HuH-7.5 (cell line): ENCODE measurements around the gene HOXB9.
A peak's percentile ranks its signal among the peaks of the same experiment; 100 is the strongest.

ENCODE experiments used
- DNase-seq: peaks from one replicate; pipeline ENCODE4 v3.0.0; 2011; ENCODE audit warnings: low spot score

The HOXB9 gene

DNA sequence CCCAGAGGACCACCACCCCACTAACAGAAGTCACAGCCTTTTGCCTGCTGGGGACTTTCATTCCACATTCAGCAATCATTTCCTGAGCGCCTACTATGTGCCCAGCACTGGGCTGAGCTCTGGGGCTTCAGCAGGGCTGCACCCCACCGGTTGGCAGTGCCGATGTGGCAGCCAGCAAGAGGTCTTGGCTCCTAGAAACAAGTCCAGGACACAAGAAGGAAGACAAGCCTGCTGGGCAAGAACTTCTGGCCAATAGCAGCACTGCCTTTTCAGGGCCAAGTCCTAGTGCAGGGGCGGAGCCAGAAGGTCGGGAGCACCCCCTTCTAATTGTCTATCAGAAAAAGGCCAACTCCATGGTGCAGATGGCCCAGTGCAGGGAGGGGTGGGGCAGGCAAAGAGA, 13.0 kb upstream of the HOXB9 start:
- DNase-seq: no peak

DNA sequence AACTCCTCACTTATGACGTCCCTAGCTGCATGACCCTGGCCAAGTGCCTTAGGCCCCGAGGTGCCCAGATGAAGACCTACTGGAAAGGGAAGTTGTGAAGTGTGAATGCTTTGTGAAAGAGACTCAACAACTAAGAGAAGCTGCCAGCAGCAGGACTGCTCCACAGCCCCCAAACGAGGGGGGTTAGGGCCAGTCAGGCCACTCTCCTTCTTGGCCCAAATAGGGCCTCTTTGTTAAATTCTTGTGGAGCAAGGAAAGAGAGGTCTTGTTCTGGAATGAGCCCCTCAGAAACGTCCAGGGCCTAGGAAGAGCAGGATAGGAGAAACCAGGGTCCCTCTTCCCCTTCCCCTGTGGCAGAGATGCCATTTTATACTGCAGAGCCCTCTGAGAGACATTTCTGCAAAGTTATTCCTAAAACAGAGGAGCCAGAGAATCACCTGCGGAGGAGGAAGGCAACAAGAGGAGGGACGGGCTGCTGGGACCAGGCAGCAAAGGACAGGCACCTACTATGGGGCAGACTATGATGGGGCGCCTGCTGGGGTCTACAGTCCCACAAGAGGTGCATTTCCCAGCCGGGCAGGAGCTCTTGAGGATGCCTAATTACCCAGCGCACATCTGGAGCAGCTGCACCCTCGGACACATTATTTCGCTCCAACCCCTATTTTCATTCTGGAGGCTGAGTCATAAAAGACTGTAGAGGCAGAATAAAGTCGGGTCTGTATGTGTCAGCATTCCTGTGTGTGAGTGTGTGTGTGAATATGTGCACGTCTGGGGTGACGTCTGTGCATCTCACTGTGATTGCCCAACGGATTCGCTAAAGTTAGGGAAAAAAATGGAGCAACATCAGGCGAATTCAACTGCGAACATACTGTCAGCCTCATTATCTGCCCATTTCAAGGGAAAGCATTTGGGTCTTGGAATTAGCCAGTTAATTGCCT, 11.4 kb upstream of the HOXB9 start:
- no peak for DNase-seq

DNA sequence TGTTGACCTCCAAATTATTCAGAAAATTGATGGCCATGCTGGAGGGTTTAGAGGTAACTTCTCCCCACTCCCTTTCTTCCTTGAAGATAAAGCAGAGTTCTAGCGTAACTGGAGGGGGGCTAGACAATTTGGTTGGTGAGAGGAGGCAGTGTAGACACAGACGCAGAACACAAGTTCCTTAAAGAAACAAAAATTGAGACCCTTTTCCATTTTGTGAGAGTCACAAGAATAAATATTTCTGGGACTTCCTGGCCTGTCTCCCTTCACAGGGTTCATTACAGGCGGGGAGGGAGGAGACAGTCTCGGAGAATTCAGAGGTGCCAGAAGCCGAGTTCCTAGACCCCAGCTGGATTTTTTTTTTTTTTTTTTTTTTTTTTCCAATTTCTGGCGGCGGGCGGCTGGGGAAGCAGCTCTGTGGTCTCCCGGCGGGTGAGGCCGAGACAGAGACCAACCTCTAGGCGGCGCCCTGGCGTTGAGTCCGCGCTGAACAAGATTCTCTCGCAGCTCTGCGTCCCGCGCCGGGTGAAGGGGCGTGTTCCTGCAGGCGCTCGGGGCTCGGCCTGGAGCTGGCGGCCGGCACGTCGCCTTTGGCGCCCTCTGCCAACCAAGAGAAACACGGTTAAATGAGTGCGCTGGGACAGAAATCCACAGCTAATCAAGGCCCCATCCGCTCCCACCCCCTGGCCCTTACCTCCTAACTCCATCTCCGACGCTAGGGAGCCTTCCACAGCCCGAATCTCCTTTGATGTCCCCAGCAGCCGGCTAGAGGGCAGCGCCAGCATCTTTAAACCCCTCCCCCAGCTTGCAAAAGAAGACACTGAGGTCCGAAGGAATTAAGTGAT, 10.2 kb upstream of the HOXB9 start:
- peak; percentile 91 for DNase-seq

DNA sequence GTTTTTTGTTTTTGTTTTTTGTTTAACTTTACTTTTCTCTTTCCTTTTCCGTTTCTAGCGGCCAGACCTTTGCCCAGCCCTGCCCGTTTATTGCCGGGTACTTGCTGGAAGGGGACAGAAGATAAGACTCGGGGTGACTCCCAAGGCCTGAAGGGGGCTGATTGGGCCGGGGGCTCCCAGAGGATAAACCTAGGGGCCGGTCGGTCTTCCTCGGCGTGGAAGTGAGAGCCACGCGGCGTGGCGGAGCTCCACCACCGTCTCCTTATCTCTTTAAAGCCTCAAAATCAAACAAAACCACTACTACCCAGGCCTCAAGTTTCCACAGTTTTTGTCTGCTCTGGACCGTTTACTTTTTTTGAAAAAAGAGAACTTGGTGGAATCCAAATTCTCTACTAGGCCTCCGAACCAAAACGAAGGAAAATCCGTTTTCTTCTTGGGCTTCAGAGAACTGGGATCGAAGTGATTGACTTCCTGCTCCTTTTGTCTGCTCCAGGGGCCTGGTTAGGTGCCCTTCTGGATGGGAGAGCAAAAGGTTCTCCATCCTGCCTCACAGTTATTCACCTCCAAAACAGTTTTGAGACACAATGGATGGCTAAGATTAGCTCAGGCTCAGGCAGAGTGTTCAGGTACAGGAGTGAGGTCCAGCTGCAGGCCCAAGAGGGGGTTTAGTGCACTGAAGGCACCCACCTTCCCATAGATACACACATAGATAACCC, 8.5 kb upstream of the HOXB9 start:
- DNase-seq: no peak

DNA sequence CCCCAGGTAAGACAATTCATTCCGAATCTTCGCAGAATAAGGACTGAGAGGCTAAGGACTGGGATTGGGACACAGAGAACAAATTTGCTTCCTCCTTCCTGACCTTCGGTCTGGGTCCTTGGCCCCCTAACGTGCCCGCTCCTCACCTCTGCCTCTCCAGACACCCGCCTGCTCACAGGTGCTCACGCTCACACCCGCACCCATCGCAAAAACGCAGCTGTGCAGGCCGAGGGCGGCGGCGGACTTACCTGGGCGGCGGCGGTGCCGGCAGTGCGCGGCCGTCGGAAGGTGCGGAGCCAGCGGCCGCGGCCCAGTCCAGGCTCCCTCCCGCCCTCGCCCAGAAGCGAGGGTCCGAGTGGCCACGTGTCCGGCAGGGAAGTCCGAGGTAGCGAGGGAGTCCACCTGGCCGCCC, 7.1 kb upstream of the HOXB9 start:
- DNase-seq: no peak

DNA sequence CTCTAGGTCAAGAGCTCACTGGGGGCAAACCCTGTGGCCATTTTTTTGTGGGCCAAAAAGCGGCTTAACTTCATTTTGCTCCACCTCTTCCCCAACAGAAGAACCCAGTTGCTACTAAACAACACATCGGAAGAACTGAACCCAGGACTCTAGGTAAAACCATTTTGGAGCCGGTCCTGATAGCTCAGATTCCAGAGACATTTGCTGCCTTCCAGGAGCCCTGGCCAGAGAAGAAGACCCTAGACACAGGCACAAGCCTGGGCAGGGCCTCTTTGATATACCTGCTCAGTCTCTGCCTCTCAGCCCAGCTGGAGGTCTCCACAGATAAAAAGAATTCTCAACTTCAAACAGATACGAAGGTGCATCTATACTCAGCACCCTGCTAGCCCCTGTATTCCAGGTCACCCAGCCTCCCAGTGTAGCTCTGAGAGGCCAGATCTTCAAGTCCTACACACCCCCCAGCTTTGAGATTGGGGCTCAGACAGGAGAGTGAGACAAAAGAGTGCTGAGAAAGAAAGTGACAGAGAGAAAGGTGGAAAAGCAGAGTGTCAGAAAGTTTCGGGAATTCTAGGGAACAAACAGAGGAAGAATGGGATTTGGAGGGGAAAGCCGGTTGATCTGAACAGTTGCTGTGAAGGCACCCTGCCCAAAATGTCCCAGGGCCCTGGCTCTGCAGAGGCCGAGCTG, 6.6 kb upstream of the HOXB9 start:
- no peak for DNase-seq

DNA sequence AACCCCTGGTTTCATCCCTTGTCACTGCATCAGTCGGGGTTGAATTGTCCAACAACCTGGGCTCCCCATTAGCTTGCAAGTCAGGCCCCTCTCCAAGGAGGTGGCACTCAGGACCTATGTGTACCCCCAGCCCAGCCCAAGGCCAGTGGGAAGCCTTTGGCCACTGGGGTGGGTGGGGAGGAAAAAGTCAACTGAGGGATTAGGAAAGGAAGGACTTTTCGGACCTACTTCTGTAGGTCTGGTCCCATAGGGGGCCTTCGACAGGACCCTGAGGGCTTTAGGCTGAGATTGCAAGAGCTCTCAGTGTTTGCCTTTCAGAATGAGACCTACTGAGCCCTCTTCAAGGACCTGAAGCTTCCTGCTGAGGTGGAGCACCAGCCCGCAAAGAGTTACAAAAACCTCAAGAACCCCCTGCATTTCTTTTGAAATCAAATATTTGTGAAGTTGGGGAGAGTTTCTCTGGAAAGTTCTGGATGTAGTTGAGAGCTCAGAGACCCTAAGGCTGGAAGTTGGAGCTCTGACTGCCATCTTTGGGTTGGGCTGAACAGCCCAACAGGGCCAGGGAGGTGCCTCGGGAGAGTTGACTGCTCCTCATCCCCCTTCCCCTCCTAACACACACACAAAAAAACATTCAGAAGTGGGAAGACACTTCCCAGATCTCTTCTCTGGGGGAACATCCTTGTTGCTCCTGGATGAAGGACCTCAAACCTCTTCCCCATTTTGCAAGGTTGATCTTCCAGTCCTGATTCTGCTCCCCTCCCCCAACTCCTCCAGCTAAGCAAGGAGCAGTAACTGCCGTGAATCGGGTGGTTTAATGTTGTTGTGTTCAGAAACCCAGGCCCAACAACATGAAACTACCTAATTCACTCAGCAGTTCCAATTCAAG, 5.8 kb upstream of the HOXB9 start:
- no peak for DNase-seq

DNA sequence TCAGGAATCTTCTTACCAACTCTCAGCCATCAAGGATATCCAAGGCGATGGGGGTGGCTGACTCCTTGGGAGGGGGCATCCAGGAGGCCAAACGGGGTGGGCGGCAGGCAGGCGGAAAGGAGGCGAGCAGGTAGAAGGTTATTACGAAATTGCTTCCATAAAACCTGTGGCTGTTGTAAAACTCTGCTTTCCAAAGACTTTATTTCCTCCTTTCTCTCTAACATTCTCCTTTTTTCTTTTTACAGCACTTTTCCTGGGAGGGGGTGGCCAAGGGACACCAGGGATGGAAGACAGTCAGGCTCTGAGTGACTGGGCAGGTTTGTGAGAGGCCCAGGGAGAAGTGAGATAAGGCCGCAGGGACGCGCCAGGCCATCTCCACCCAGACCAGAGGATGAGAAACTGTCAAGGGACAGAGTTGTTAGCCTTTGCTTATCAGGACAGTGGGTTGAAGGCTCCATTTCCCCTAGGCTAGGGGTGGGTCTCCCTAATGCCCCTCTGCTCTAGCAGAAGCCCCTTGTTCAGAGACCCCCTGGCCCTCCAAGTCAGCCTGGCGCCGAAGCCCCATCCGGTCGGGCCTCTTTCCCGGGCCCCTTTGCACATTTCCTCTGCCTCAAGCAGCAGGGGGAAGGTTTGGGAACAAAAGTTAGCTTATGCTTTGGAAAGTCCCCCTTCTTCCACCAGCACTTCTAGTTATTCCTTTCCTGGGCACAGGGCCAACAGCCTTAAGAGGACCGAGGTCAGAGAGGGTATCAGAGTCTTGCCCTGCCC, 5.0 kb upstream of the HOXB9 start:
- DNase-seq: no peak

DNA sequence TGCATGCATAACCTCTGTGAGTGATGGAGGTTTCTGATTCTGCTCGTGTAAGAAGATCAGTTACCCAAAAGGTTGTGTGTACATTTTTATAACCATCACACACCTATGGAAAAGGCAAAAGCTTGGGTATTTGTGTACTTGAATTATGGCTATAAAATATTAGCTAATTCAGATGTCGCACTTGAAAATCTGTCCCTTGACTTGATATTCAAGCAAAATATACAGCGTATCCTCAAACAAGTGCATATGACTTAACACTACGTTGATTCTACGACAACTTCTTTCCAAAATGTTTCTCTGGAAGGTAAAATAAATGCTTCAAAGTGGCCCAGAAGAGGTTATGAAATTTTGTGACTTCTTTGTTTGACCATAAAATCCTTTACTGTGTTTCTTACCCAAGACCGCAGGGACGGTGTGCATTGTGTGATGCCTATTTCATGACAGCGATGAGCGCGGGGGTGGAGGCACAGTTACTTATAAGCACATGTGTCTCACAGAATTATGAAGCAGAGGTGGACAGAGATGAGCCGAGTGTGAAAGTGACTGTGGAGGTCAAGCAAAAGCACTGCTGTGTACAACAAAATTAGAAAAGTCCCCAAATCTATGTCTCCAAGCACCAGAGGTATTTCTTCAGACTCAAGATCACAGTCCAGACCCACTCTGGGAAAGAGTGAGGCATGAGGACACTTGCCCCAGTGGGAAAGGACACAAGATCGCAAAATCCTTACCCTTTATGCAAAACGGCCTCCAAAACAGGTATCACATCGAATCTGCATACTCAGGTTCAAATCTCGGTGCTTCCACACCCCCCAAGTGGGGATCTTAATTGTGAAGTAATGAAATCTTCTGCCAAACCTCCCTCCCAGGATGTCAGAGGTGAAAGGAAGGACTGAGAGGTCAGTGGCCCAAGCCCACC, 4.1 kb upstream of the HOXB9 start:
- no peak for DNase-seq

DNA sequence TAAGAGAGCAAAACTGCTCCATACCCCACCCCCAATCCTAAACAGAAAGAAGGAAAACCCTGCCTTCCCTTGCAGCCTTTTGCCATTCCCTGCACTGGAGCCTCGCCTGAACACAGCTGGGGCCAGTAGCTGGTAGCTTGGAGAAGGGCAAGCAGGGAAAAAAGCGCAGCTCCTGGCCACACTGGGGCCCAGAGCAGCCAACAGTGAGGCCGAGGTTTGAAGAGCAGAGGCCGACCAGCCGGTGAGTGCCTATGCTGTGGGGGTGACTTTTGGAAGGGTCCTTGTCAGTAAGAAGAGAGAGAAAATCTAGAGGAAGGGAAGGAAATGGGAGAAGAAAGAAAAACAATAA, 3.2 kb upstream of the HOXB9 start:
- no peak for DNase-seq

DNA sequence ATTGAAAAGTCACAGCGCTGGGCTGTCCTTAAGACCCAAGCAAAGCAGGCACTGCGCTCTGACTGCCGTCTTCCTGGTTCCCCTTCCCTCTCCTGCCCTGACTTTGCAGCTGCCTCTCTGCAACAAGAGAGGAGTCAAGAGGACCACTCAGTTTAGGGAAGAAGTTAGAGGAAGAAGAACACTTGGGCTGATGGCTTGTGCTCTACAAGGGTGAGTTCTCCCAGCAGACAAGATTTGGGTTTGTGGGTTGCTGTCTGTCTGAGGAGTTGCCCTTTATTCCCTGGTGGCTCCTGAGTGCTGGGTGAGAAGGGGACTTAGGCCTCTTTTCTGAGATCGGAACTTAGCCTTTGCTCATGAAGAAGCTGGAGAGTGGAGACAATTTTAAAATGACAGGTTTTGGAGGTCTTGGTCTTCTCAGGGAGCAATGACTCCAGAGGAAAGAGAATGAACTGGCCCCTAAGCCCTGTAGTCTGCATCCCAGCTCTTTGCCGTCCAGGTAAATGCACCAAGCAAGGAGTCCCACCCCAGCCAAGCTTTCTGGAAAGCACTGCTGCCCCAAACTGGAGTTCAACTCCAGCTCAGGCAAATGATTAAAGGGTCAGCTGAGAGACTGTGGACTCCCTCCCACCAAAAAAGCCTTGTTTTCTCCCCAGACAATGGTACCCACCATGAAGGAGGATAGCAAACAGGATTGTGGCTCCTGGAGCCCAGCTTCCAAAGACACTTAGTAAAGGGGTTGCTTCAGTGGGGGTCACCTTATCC, 2.7 kb upstream of the HOXB9 start:
- no peak for DNase-seq

DNA sequence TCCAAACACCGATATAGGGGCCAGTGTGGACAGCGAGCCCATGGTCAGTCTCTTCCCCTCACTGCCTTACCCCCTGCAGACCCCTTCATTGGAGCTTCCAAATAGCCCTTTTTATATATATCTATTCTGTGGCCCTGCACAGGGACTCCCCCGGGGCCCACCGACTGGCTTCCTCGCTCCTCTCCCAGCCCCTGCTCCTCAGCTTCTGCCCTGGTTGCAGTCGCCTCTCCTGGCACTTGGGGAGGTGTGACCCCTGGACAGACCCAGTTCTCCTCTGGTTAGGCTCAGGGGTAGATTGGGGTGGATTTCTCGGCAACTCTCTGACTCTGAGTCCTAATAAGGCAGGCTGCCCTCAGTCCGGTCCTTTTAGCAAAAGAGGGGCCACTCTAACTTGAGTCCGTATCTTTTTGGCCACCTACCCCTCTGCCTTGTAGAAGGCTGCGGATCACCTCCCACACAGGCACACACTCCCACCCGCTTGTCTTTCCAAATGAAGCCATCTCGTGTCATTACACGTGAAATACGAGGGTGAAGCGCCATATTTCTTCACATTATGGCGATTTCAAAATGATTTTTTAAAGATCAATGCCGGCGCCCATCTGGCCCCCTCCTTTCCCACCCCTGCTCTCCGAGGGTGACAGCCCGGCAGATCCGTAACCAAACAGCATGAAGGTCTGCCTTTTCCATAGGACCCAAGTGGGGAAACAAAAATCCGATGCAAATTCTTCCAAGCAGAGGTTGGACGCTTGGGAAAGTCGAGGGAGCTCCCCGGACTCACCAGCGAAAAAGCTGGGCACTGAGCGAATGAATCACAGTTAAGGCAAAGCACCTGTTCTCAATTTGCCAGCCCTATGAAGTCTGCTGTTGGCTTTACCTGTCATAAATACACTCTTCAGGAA, 1.7 kb upstream of the HOXB9 start:
- DNase-seq: no peak

DNA sequence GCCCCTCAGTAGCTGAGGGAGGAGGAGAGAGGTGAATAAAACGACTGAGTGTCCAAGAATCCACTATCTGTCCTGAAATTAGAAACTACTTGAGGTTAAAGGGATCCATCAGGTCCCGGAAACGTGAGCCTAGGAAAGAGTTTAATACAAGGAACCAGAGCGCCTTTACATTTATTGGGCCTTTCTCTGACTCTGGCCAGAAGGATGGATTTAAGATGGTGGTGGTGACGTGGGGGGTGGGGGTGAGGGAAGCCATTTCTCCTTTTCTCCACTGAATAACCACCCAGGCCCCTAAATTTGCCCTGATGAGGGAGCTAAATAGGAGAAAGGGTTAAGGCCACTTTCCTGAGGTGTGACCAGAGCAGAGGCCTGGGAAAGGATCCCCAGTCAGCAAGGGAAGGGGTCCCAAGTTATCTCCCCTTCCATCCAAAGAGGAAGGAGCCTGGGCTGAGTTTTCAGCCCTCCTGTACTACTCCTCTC, 1.0 kb upstream of the HOXB9 start:
- DNase-seq: no peak

DNA sequence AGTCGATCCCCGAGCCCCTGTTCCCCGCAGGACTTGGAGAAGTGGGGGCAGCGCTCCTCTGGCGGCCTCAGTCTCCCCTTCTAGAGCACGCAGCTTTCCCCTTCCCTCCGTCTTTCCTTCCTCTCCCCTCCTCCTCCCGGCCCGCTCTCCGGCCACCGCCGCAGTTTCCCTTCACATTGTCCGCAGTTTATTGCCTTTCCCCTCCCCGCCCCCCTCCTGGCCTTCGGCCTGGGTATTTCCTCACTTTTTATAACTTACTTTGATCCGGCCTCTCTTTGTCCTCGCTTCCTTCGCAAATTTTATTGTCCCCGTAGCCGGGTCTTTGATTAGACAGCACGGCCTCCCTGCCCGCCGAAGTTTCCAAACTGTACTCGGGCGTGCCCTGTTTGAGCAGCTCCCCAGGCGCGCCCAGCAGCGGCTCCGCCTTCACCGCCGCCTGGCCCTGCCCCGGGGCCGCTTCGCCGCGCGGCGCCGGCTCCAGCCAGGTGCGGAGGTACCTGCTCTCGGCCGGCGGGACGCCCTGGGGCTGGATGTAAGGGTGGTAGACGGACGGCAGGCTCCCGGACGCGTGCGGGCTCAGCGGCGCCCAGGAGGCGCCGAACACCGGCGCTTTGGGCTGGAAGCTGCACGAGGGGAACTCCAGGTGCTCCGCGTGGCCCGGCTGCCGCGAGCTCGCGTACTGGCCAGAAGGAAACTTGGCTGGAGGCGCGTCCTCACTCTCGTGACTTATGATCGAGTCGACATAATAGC, 488 bp downstream of the HOXB9 start:
- peak; percentile 65 for DNase-seq

DNA sequence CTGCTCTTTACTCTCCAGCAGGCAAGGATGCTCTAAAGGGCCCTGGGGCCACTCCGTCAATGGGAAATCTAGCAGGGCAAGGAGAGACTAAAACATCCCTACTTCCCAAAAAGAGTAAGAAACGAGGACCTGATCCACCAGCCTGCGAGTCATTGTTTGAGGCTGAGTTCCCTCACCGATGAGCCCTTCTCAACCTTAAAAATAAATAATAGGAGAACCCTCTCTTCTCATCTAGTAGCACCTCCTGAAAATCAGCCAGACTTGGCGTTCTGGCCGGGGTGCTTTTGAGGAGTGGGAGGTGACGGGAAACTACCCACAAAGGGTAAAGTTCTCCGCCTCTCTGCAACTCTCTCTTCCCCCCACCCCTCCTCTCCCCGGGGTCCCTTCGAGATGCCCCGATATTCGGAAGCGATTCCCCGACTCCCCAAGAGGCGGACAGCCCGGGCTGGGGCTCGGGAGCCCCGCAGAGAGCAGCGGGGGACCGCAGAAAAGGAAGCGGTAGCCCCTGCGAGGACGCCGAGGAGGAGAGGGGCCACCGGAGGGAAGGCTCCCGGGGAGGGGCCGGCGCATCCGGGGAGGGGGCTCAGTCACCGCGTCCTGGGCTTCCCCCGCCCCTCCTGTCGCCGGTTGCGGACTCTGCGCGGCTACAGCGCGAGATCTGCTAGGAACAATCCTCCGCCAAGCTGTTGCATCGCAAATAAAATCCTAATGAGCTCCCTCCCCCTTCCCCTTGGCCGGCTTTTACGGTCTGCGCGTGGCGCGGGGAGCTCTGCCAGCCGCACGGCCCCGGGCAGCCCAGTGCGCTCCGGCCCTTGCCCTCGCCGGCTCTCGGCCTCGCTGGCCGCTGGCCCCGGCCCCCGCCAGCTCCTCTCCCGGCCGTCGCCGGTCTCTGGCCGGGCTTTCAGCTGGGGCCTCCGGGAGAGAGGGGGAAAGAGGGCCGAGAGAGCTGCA, 1.3 kb downstream of the HOXB9 start:
- DNase-seq: no peak
